Renal pelvis (tissue), 4 donors: ENCODE results near the gene PRPF40A. TPM values are rescaled to one million over a fixed set of nuclear protein-coding genes. Genes with fewer than 3 reads are reported as not detected.
A peak's percentile ranks its signal among the peaks of the same experiment; 100 is the strongest.

Source experiments
- DNase-seq: peaks from one replicate; pipeline ENCODE4 v3.0.0-alpha.2; 2013
- polyA plus RNA-seq, 3 donors: library from polyadenylated mRNA; unstranded; fragments of 120-200 nt; gene quantifications; one replicate each; pipeline ENCODE4 v1.2.1, GENCODE V29; 2013; ENCODE audit not compliant: insufficient read length in 3 of 3

Gene PRPF40A
- polyA plus RNA-seq, 3 donors: 133 to 149 (median 139) TPM

GRCh38 chr2:152657043-152657442 is 60.2 kb downstream of the PRPF40A start:
- no peak for DNase-seq

- DNase-seq: no peak
Measured at GRCh38 chr2:152655880-152656279, 61.4 kb downstream of the PRPF40A start.

- no peak for DNase-seq
Measured at GRCh38 chr2:152651834-152652233, 65.4 kb downstream of the PRPF40A start.

GRCh38 chr2:152650768-152651371 is 66.4 kb downstream of the PRPF40A start:
- DNase-seq: no peak

- DNase-seq: no peak
Measured at GRCh38 chr2:152649997-152650396, 67.3 kb downstream of the PRPF40A start.

GRCh38 chr2:152648336-152648735 is 68.9 kb downstream of the PRPF40A start:
- no peak for DNase-seq

- DNase-seq: no peak
Measured at GRCh38 chr2:152647552-152647951, 69.7 kb downstream of the PRPF40A start.

GRCh38 chr2:152646775-152647174 is 70.5 kb downstream of the PRPF40A start:
- DNase-seq: no peak

GRCh38 chr2:152646264-152646663 is 71.0 kb downstream of the PRPF40A start:
- no peak for DNase-seq

- DNase-seq: no peak
Measured at GRCh38 chr2:152644189-152644873, 72.9 kb downstream of the PRPF40A start.

- DNase-seq: no peak
Measured at GRCh38 chr2:152638590-152638989, 78.7 kb downstream of the PRPF40A start.

- no peak for DNase-seq
Measured at GRCh38 chr2:152638056-152638455, 79.2 kb downstream of the PRPF40A start.

GRCh38 chr2:152637251-152637650 is 80.0 kb downstream of the PRPF40A start:
- DNase-seq: no peak

GRCh38 chr2:152635635-152636298 is 81.5 kb downstream of the PRPF40A start:
- DNase-seq: peak; percentile 42

GRCh38 chr2:152632736-152633135 is 84.5 kb downstream of the PRPF40A start:
- DNase-seq: no peak

- DNase-seq: peak; percentile 21
Measured at GRCh38 chr2:152630466-152630865, 86.8 kb downstream of the PRPF40A start.

- no peak for DNase-seq
Measured at GRCh38 chr2:152629202-152629601, 88.1 kb downstream of the PRPF40A start.

- DNase-seq: peak; percentile 23
Measured at GRCh38 chr2:152627351-152627957, 89.8 kb downstream of the PRPF40A start.

- DNase-seq: no peak
Measured at GRCh38 chr2:152626911-152627339, 90.3 kb downstream of the PRPF40A start.

GRCh38 chr2:152624805-152625204 is 92.5 kb downstream of the PRPF40A start:
- DNase-seq: no peak

- DNase-seq: no peak
Measured at GRCh38 chr2:152623775-152624174, 93.5 kb downstream of the PRPF40A start.

GRCh38 chr2:152623076-152623740 is 94.1 kb downstream of the PRPF40A start:
- peak; percentile 30 for DNase-seq
